ENCODE data around the gene NTN5.
"Not testable (repeated sequence)": the region's sequence is repeated elsewhere in the genome, so short reads cannot be mapped to it uniquely, and the experiment has no call there.

NTN5 gene

DNA sequence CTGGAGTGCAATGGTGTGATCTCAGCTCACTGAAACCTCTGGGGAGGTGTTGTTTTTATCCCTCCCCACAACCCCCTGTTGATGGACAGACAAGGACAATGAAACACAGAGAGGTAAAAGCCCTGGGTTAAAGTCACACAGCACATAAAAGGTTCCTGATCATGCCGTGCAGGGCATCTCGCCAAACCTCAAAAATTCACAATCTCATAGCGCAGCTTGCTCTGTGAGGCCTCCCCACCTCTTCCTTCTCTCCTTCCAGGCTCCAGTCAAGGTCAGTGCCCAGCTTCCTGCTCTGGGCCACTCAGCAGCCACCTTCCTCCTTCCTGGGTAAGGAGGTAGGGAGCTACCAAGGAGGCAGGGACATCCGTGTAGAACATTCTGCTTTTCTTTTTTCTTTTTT is 25.2 kb upstream of the NTN5 start:
- Histone ChIP-seq H3K27ac (ENCODE audit: insufficient read depth, low read length, poor library complexity, severe bottlenecking) (no peak overlapping the region), H3K4me1 (ENCODE audit: control insufficient read depth, insufficient read depth, low read length, poor library complexity, severe bottlenecking) (peaks cover 8% of the 10 kb centered on the region), H3K27me3 (replicated peaks; ENCODE audit: control insufficient read depth, insufficient read depth, low read length, poor library complexity, severe bottlenecking) (peaks cover 7% of the 10 kb centered on the region), H3K36me3 (ENCODE audit: control insufficient read depth, insufficient read depth, low read length) (no peaks in the 10 kb centered on the region), H3K9me3 (ENCODE audit: control insufficient read depth, low read length) (no peaks in the 10 kb centered on the region), H3K4me3 (ENCODE audit: insufficient read depth, low read depth, low read length, poor library complexity, severe bottlenecking) (no peak overlapping the region)
- DNase-seq: no peak

- Histone ChIP-seq H3K4me1 (ENCODE audit: control insufficient read depth, insufficient read depth, low read length, poor library complexity, severe bottlenecking) (peaks cover 8% of the 10 kb centered on the region), H3K4me3 (ENCODE audit: insufficient read depth, low read depth, low read length, poor library complexity, severe bottlenecking) (no peak overlapping the region), H3K36me3 (ENCODE audit: control insufficient read depth, insufficient read depth, low read length) (no peaks in the 10 kb centered on the region), H3K27me3 (replicated peaks; ENCODE audit: control insufficient read depth, insufficient read depth, low read length, poor library complexity, severe bottlenecking) (peaks cover 7% of the 10 kb centered on the region), H3K9me3 (ENCODE audit: control insufficient read depth, low read length) (no peaks in the 10 kb centered on the region), H3K27ac (ENCODE audit: insufficient read depth, low read length, poor library complexity, severe bottlenecking) (no peak overlapping the region)
- no peak for DNase-seq
These were observed 23.7 kb upstream of the NTN5 start for GRCh38 chr19:48696353-48697010.

GRCh38 chr19:48695743-48696352 is 23.0 kb upstream of the NTN5 start, which contains the start of gene FUT2:
FUT2 (plus strand) TSS chr19:48695971; CDS start chr19:48702957, 6,986 bp downstream.
- Histone ChIP-seq H3K4me1 (ENCODE audit: control insufficient read depth, insufficient read depth, low read length, poor library complexity, severe bottlenecking) (peaks cover 8% of the 10 kb centered on the region), H3K36me3 (ENCODE audit: control insufficient read depth, insufficient read depth, low read length) (no peaks in the 10 kb centered on the region), H3K4me3 (ENCODE audit: insufficient read depth, low read depth, low read length, poor library complexity, severe bottlenecking) (no peak within 1 kb of the TSS), H3K27me3 (replicated peaks; ENCODE audit: control insufficient read depth, insufficient read depth, low read length, poor library complexity, severe bottlenecking) (peaks cover 7% of the 10 kb centered on the region), H3K9me3 (ENCODE audit: control insufficient read depth, low read length) (no peaks in the 10 kb centered on the region), H3K27ac (ENCODE audit: insufficient read depth, low read length, poor library complexity, severe bottlenecking) (no peak within 1 kb of the TSS)
- DNase-seq: no peak

- H3K27ac ChIP-seq (ENCODE audit: insufficient read depth, low read length, poor library complexity, severe bottlenecking); H3K27me3 ChIP-seq (replicated peaks; ENCODE audit: control insufficient read depth, insufficient read depth, low read length, poor library complexity, severe bottlenecking); H3K9me3 ChIP-seq (ENCODE audit: control insufficient read depth, low read length); H3K4me3 ChIP-seq (ENCODE audit: insufficient read depth, low read depth, low read length, poor library complexity, severe bottlenecking); DNase-seq; H3K36me3 ChIP-seq (ENCODE audit: control insufficient read depth, insufficient read depth, low read length); H3K4me1 ChIP-seq (ENCODE audit: control insufficient read depth, insufficient read depth, low read length, poor library complexity, severe bottlenecking): not testable (repeated sequence)
These were observed 20.8 kb upstream of the NTN5 start for GRCh38 chr19:48693629-48694028.

- no peaks in the 10 kb centered on the region for H3K36me3 ChIP-seq (ENCODE audit: control insufficient read depth, insufficient read depth, low read length)
- no peak overlapping the region for H3K4me3 ChIP-seq (ENCODE audit: insufficient read depth, low read depth, low read length, poor library complexity, severe bottlenecking)
- no peaks in the 10 kb centered on the region for H3K4me1 ChIP-seq (ENCODE audit: control insufficient read depth, insufficient read depth, low read length, poor library complexity, severe bottlenecking)
- H3K27ac ChIP-seq (ENCODE audit: insufficient read depth, low read length, poor library complexity, severe bottlenecking): no peak overlapping the region
- DNase-seq: no peak
- no peaks in the 10 kb centered on the region for H3K9me3 ChIP-seq (ENCODE audit: control insufficient read depth, low read length)
- no peaks in the 10 kb centered on the region for H3K27me3 ChIP-seq (replicated peaks; ENCODE audit: control insufficient read depth, insufficient read depth, low read length, poor library complexity, severe bottlenecking)
These were observed 16.6 kb upstream of the NTN5 start for GRCh38 chr19:48689449-48689848.

GRCh38 chr19:48687776-48688175 is 15.0 kb upstream of the NTN5 start:
- H3K9me3 ChIP-seq (ENCODE audit: control insufficient read depth, low read length): no peaks in the 10 kb centered on the region
- H3K4me3 ChIP-seq (ENCODE audit: insufficient read depth, low read depth, low read length, poor library complexity, severe bottlenecking): no peak overlapping the region
- H3K27ac ChIP-seq (ENCODE audit: insufficient read depth, low read length, poor library complexity, severe bottlenecking): no peak overlapping the region
- H3K4me1 ChIP-seq (ENCODE audit: control insufficient read depth, insufficient read depth, low read length, poor library complexity, severe bottlenecking): no peaks in the 10 kb centered on the region
- H3K36me3 ChIP-seq (ENCODE audit: control insufficient read depth, insufficient read depth, low read length): no peaks in the 10 kb centered on the region
- DNase-seq: no peak
- H3K27me3 ChIP-seq (replicated peaks; ENCODE audit: control insufficient read depth, insufficient read depth, low read length, poor library complexity, severe bottlenecking): no peaks in the 10 kb centered on the region

GRCh38 chr19:48686637-48687036 is 13.8 kb upstream of the NTN5 start:
- not testable (repeated sequence) for DNase-seq; H3K9me3 ChIP-seq (ENCODE audit: control insufficient read depth, low read length); H3K4me1 ChIP-seq (ENCODE audit: control insufficient read depth, insufficient read depth, low read length, poor library complexity, severe bottlenecking); H3K27ac ChIP-seq (ENCODE audit: insufficient read depth, low read length, poor library complexity, severe bottlenecking); H3K4me3 ChIP-seq (ENCODE audit: insufficient read depth, low read depth, low read length, poor library complexity, severe bottlenecking); H3K36me3 ChIP-seq (ENCODE audit: control insufficient read depth, insufficient read depth, low read length); H3K27me3 ChIP-seq (replicated peaks; ENCODE audit: control insufficient read depth, insufficient read depth, low read length, poor library complexity, severe bottlenecking)

GRCh38 chr19:48686088-48686487 is 13.3 kb upstream of the NTN5 start:
- Histone ChIP-seq H3K4me1 (ENCODE audit: control insufficient read depth, insufficient read depth, low read length, poor library complexity, severe bottlenecking) (no peaks in the 10 kb centered on the region), H3K9me3 (ENCODE audit: control insufficient read depth, low read length) (no peaks in the 10 kb centered on the region), H3K27ac (ENCODE audit: insufficient read depth, low read length, poor library complexity, severe bottlenecking) (no peak overlapping the region), H3K4me3 (ENCODE audit: insufficient read depth, low read depth, low read length, poor library complexity, severe bottlenecking) (no peak overlapping the region), H3K27me3 (replicated peaks; ENCODE audit: control insufficient read depth, insufficient read depth, low read length, poor library complexity, severe bottlenecking) (no peaks in the 10 kb centered on the region), H3K36me3 (ENCODE audit: control insufficient read depth, insufficient read depth, low read length) (no peaks in the 10 kb centered on the region)
- DNase-seq: no peak

- no peak overlapping the region for H3K4me3 ChIP-seq (ENCODE audit: insufficient read depth, low read depth, low read length, poor library complexity, severe bottlenecking)
- H3K27me3 ChIP-seq (replicated peaks; ENCODE audit: control insufficient read depth, insufficient read depth, low read length, poor library complexity, severe bottlenecking): no peaks in the 10 kb centered on the region
- H3K36me3 ChIP-seq (ENCODE audit: control insufficient read depth, insufficient read depth, low read length): no peaks in the 10 kb centered on the region
- no peak for DNase-seq
- no peak overlapping the region for H3K27ac ChIP-seq (ENCODE audit: insufficient read depth, low read length, poor library complexity, severe bottlenecking)
- H3K4me1 ChIP-seq (ENCODE audit: control insufficient read depth, insufficient read depth, low read length, poor library complexity, severe bottlenecking): no peaks in the 10 kb centered on the region
- H3K9me3 ChIP-seq (ENCODE audit: control insufficient read depth, low read length): no peaks in the 10 kb centered on the region
These were observed 12.8 kb upstream of the NTN5 start for GRCh38 chr19:48685583-48685982.

DNA sequence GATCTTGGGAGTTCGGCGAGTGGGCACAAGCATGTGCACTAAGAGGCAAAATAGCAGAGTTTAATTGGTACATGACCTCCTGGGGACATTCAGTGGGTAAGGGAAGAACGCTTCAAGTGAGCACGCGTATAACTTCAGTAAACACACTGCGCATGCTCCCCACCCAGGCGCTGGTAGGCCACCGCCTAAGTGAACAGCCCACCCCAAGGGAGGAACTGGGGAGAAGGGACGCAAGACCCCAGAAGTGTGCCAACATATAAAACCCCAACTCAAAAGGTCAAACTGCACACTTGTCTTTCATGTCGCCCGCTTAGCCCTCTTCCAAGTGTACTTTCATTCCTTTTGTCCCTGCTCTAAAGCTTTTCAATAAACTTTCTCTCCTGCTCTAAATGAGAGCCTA is 10.5 kb upstream of the NTN5 start:
- DNase-seq: no peak
- no peaks in the 10 kb centered on the region for H3K9me3 ChIP-seq (ENCODE audit: control insufficient read depth, low read length)
- no peaks in the 10 kb centered on the region for H3K36me3 ChIP-seq (ENCODE audit: control insufficient read depth, insufficient read depth, low read length)
- H3K27me3 ChIP-seq (replicated peaks; ENCODE audit: control insufficient read depth, insufficient read depth, low read length, poor library complexity, severe bottlenecking): no peaks in the 10 kb centered on the region
- H3K4me1 ChIP-seq (ENCODE audit: control insufficient read depth, insufficient read depth, low read length, poor library complexity, severe bottlenecking): no peaks in the 10 kb centered on the region
- H3K4me3 ChIP-seq (ENCODE audit: insufficient read depth, low read depth, low read length, poor library complexity, severe bottlenecking): no peak overlapping the region
- no peak overlapping the region for H3K27ac ChIP-seq (ENCODE audit: insufficient read depth, low read length, poor library complexity, severe bottlenecking)

All from effector memory CD4-positive, alpha-beta T cell (primary cell).